ENCODE results near the gene KIAA1549.

DNA sequence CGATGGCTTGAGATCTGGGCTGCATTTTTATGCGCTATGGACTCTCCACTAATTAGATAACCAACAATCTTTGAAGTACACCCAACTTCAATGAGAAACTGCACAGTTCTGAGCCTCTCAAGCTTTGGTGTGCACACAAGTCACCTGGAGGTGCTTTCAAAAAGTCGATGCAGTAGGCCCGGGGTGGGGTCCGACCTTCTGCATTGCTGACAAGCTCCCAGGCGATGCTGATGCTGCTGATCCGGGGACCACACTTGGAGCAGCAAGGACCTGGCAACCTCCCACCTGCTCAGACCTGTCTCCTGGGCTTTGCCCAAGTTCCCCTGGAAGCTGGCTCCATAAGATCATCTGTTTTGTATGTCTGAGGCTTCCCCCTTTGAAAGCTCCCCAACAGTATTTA lies 10.7 kb downstream of the KIAA1549 start:
- TF ChIP-seq POLR2A (IDR thresholded peaks at IDR 0.05), result no peak
- TF ChIP-seq, protein P1, sequence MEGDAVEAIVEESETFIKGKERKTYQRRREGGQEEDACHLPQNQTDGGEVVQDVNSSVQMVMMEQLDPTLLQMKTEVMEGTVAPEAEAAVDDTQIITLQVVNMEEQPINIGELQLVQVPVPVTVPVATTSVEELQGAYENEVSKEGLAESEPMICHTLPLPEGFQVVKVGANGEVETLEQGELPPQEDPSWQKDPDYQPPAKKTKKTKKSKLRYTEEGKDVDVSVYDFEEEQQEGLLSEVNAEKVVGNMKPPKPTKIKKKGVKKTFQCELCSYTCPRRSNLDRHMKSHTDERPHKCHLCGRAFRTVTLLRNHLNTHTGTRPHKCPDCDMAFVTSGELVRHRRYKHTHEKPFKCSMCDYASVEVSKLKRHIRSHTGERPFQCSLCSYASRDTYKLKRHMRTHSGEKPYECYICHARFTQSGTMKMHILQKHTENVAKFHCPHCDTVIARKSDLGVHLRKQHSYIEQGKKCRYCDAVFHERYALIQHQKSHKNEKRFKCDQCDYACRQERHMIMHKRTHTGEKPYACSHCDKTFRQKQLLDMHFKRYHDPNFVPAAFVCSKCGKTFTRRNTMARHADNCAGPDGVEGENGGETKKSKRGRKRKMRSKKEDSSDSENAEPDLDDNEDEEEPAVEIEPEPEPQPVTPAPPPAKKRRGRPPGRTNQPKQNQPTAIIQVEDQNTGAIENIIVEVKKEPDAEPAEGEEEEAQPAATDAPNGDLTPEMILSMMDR (IDR thresholded peaks at IDR 0.05), result no peak

Data from ovary (tissue), 3 donors.